Stimulated activated CD4-positive, alpha-beta T cell treated with anti-CD3 and anti-CD28 coated beads, Interleukin-4, amount 100 ng/mL, for 48 hours (primary cell): ENCODE measurements around the gene CD101.

Source experiments
- DNase-seq, 2 donors: peaks; one replicate each; pipeline ENCODE4 v3.0.0-alpha.2; 2020; ENCODE audit warnings: low read depth in 2 of 2

Gene CD101

DNA sequence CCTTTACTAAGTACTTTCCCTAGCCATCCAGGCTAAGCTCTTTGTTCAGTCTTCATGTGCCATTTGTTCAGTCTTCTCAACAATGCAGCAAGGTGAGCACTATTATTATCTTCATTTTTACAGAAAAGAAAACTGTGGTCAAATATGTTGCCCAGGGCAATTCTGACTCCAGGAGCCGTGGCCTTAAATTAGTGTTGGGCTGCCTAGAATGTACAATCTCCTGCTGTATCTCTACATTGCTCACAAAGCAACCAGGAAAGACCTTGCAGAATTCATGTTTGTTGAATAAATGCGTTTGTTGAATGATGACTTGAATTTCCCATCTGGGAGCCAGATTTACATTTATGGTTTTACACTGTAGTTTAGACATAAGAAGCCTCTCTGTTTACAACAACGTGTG lies 14.2 kb downstream of the CD101 start:
- no peak for DNase-seq

DNA sequence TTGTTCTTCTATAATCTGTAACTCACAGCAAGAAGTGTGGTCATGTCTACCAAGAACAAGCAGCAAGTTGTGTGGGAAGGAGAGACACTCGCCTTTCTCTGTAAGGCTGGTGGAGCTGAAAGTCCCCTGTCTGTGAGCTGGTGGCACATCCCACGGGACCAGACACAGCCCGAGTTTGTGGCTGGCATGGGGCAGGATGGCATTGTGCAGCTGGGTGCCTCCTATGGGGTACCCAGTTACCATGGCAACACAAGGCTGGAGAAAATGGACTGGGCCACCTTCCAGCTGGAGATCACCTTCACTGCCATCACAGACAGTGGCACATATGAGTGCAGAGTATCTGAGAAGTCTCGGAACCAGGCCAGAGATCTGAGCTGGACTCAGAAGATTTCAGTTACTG lies 15.5 kb downstream of the CD101 start:
- no peak for DNase-seq

DNA sequence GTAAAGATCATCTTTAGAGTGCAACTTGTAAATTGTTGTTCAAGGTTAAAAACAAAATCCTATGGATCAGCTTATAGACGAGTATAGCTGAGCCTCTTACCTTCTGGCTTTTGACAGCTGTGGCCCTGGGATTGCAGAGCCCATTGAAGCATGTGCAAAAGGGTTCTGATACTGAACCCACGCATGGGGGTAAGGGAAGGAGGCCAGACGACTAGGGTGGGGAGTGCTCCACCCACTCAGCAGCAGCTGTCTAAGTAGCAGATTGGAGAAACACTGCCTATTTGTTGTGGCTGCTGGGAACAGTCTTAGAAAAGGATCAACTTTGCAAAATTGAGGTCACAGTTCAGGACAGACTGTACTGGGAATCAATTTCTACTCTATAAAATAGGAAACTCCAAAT lies 16.1 kb downstream of the CD101 start:
- no peak for DNase-seq

DNA sequence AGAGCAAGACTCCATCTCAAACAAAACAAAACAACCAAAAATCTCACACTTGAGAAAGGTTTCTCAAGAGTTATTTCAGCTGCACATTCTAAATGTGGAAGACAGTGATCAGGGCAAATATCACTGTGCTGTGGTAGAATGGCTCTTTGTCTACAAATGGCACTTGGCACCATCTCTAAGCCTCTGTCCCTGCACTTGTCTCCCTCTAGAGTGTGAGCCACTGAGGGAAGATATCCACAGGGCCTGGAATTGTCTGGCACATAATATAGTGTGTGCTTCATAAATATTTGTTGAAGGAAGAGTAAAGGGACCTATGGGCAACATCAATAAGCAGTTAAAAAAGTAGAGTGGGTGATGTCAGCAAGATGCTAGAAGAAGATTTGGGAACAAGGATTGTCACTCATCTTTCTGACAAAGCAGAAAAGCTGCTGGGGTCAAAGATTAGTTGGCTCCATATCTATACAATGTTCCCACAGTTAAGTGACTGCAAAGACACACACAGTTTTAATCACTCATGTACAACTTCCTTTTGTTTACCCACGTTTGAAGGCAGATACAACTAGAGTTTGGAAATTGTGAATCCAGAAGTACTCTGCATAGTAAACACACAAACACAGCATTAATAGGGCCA lies 19.1 kb downstream of the CD101 start:
- DNase-seq, result no peak

DNA sequence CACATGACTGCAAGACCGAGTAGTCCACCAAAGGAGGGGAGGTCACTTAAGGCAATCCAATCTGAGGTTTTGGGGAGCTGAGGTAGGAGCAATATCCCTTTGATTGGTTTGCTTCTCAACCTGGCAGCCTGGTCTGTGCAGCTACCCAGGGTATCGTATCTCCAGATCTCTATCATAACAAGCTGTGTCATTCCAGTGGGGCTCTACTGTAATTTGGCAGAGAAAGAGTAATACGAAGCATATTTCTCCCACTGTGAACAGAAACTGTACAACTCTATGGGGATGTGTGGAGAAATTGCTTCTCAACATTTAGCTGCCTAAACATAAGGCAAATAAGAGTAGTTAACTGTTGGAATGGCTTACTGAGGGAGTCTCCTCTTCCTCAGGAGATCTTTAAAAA lies 20.6 kb downstream of the CD101 start:
- no peak for DNase-seq

DNA sequence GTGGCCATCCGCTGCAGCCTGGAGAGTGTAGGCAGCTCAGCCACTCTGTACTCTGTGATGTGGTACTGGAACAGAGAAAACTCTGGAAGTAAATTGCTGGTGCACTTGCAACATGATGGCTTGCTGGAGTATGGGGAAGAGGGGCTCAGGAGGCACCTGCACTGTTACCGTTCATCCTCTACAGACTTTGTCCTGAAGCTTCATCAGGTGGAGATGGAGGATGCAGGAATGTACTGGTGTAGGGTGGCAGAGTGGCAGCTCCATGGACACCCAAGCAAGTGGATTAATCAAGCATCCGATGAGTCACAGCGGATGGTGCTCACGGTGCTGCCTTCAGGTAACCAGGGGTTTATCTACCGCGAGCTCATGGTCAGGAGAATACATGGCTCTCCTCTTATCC lies 24.0 kb downstream of the CD101 start:
- DNase-seq, result no peak

DNA sequence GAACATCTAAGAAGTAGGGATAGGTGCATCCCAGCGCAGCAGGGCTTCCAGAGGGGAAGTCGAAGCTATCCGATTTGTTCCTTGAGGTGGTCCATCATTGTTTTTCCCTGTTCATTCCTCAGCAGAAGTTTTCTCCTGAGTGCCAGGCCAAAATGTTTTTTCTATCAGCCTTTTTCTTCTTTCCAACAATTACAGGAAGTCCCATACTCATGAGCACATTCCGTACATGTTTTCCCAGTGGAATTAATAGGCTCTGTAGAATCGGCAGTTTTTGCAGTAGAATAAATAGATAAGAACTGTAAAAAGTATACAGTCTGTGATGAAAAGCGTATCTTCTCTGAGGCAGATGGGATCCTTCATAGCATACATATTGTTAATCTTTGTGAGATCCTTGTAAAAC lies 24.8 kb downstream of the CD101 start:
- no peak for DNase-seq

DNA sequence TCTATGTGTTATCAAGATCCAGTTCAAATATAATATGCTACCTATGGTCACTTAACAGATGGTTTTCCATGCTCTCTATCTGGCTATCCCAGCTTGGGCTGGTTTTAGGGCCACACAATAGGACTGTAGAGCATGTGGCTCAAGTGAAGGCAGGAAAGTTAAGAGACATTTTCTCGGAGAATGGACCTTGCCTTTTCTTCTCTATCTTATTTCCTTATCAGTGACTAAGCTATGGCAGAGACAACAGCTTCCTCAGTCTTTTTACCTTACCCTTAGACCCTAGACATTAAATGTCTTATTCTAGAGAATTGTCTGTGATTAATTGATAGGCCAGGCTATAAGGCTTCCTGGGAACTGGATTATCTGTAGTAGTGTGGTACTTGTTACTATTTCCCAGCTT lies 28.1 kb downstream of the CD101 start:
- no peak for DNase-seq

DNA sequence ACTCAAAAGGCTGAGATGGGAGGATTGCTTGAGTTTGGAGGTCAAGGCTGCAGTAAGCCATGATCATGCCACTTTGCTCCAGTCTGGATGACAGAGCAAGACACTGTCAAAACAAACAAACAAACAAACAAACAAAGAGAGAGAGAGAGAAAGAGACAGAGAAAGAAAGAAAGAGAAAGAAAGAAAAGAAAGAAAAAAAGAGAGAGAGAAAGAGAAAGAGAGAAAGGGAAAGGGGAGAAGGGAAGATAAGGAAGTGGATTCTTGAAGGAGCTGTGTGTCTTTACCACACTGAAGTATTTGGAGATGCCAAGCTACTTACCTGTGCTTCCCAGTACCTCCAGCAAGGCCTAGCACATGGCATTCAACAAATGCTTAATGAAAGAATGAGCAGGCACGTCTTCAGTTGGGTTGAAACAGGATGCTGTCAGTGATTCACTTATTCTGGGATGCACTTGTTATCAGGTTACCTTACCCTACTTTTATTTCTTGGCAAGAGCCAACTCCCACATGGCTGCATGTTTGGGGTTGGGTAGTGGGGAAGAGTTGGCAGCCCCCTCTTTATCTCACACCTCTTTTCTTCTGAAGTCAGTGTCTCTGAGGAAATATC lies 28.8 kb downstream of the CD101 start:
- no peak for DNase-seq

DNA sequence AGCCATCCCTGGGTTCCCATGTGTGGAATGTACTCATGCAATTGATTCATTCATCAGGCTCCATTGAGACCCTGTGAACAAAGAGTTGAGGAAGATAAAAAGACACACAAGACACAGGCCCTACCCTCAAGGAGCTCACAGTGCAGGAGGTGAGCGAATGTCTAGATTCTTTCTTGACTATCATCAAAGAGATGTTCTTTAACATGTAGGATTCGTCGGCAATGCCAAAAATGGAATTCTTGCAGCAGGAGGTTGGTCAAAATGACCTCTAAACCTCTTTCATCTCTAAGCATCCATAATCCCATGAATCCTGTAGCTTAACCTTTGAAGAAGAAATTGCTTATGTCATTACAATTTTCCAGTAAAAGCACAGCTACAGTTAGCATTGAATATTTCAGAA lies 30.7 kb downstream of the CD101 start:
- DNase-seq, result no peak

DNA sequence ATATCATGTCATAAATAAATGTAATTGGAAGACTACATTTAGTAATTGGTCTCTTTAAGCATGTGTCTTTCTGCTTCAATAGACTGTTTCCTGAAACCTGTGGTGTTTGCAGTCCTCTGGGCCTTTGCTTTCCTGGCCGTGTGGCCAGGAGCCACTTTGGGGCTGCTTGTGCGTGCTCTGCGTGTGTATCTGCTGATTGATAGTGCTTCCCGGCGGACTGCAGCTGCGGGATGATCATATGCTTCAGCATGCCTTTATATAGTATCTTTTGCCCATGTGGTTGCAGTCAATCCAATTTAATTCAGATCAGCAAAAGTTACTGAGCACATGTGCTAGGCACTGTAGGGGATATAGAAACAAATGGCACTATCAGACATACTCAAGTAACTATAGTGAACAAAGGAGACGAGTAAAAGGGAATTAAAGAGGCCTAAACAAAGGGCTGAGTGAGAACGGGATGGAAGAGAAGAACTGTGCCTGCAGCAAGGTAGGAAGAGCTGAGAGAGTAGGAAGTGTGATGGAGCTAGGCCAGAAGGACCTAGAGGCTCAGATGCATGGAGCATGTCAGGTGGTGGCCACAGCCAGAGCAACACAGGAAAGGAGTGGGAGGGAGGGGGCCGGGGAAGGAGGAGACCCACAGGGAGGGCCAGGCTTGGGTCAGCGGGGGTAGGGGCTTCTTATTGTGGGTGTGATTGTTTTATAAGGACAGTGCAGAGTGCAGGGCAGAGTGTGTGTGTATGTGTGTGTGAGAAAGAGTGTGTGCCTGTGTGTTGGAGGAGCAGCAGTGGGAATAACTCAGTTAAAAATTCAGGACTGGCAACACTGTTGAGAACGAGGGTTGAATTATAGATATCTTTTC lies 31.4 kb downstream of the CD101 start:
- no peak for DNase-seq

DNA sequence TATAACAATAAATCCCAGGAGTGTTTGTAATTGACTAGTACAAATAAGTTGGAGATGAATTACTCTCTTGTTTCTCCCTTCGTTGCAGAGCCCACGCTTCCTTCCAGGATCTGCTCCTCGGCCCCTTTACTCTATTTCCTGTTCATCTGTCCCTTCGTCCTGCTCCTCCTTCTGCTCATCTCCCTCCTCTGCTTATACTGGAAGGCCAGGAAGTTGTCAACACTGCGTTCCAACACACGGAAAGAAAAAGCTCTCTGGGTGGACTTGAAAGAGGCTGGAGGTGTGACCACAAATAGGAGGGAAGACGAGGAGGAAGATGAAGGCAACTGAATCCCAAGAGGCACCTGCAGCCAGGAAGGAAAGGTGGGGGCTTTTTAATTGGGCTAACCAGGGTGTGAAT lies 32.2 kb downstream of the CD101 start:
- no peak for DNase-seq

DNA sequence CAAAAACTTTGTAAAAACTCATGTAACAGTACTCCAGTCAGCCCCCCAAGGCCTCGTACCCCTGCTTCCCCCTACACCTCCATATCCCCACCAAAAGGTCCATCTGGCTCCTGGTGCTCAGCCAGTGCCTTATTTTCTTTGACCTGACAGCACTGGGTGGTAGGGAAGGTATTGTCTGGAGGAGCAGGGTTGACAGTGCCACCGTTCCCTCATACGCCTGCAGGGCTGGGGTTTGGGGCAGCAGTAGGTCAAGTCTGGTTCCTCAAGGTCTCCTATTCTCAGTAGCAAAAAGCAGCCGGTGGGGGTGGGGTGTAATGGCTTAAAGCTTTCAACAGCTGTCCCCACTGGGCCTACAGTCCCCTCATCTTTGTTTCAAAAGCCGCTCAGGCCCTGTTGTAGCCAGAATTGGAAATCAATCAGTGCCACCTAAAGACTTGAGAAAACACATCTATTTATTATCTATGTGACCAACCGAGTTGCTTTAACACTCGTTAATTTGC lies 33.3 kb downstream of the CD101 start:
- no peak for DNase-seq

DNA sequence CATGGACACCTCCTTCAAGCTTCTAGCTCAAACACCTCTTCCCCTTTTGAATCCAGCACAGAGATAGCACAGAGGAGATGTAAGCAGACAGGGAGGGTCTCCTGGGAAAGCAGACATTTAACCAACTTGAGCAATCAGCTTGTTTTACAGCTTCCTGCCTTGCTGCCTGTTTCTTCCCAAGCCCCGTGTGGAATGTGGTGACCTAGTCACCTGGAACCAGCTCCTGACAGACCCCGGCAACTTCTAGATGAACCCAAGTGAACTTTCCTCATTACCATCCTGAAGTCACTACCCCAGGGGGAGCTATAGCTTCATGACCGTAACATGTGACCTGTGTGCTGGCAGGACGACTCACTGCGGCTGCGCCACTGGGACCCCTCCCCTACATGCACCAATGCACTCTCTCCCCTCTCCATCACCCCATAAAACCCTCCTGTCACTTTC lies 34.5 kb downstream of the CD101 start:
- DNase-seq, result no peak

DNA sequence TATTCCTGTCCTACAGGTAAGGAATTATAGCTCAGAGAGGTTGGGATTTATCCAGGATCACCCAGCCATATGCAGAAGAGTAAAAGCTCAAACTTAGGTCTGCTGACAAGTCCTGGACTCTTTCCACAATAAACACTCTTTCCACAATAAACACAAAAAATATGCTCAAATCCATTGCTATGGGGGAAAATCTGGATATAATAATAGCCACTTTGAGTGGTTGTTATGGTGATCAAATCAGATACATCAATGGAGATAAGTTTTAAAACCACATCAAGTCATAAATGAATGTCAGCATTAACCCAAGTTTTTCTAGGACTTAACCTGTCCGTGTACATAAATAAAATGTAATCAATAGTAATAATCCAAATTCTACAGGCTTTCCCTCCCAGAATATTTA lies 36.2 kb downstream of the CD101 start:
- DNase-seq, result no peak

DNA sequence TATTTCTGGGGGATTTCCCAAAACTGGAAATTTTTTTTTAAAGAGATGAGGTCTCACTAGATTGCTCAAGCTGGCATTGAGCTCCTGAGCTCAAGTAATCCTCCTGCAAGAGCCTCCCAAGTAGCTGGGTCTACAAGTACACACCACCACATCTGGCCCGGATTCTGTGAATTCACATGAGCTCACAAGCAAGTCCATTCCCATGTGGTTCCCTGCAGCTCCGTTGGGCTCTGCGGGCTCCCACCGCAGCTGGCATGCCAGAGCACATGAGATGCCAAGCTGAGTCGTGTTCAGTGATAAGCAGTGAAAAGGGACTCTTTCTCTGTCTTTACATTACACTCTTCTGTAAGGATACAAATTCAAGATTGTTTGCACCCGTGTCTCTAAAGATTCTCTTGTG lies 36.7 kb downstream of the CD101 start:
- no peak for DNase-seq

DNA sequence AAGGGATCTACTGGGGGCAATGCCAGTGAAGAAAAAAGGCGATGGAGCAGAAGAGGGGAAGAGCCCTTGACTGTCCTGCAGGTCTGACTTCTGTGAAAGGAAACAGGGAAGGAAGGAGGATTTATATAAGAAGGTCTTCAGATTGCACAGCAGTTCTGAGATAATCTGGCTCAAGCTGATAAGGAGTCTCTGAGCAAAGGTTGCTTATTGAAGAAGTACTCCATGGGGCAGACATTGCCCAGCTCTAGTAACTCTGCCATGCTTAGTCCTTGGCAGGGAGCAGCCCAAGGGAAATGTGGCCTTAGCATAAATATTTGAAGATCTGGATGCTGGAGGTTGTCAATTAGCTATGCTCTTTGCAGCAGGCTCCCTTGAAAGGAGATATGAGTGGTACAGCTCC lies 42.7 kb downstream of the CD101 start:
- no peak for DNase-seq

DNA sequence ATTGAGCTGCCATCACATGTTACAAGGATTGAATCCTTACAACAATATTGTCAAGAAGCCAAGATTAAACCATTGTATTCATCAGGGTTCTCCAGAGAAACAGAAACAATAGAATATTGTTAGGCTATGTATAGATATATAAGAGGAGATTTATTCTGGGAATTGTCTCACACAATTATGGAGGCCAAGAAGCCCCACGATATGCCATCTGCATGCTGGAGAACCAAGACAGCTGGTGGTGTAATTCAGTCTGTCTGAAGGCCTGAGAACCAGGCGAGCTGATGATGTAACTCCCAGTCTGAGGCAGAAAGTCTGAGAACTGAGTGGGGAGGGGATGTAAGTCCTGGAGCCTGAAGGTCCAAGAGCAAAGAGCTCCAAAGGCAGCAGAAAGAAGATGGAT lies 44.1 kb downstream of the CD101 start:
- no peak for DNase-seq

DNA sequence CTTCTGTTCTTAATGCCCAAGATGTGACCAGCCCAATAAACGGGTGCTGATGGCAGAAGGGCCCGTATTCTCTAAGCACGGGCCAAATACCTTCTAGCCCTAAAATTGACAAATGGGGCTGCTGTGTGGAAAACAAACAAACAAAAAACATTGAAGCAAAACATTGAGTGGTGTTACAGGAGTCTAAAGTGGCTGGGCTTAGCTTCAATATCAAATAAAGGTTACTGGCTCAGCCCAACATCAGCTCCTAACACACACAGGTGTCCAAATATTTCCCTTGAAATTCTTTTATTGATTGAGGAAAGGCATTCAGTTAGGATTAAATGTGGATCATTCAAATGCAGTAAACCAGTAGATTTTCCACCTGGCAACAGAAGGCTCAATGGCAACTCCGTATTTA lies 45.2 kb downstream of the CD101 start:
- DNase-seq, result no peak

DNA sequence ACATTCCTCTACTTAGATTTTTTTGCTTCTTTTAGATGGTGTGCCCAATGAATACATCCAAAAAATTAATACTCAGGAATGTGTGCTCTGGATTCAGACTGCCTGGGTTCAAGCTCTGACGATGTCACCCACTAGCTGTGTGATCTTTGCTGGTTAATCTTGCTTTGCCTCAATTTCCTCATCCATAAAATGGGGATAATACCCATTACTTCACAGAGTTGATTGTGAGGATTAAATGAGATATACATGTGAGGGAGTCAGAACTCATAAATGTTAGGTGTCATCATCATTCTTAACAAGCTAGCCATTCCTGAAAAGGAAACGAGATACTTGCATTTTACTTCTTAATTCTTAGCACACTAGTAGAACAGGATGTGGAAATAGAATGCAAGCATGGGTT lies 45.7 kb downstream of the CD101 start:
- DNase-seq, result no peak

DNA sequence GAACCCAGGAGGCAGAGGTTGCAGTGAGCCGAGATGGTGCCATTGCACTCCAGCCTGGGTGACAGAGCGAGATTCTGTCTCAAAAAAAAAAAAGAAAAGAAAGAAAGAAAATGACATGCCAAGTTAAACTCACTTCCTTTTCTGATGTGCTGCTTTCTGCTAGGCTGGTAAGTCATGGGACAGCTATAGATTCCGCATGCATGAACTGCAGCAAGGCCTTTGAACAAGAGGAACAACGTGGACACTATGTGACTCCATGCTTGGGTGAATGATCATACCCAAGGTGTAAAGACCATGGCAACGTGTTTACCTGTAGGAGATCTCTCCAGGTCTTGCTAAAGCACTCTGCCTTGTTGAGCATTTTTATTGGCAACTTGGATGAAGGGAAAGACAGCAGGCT lies 48.3 kb downstream of the CD101 start:
- no peak for DNase-seq

DNA sequence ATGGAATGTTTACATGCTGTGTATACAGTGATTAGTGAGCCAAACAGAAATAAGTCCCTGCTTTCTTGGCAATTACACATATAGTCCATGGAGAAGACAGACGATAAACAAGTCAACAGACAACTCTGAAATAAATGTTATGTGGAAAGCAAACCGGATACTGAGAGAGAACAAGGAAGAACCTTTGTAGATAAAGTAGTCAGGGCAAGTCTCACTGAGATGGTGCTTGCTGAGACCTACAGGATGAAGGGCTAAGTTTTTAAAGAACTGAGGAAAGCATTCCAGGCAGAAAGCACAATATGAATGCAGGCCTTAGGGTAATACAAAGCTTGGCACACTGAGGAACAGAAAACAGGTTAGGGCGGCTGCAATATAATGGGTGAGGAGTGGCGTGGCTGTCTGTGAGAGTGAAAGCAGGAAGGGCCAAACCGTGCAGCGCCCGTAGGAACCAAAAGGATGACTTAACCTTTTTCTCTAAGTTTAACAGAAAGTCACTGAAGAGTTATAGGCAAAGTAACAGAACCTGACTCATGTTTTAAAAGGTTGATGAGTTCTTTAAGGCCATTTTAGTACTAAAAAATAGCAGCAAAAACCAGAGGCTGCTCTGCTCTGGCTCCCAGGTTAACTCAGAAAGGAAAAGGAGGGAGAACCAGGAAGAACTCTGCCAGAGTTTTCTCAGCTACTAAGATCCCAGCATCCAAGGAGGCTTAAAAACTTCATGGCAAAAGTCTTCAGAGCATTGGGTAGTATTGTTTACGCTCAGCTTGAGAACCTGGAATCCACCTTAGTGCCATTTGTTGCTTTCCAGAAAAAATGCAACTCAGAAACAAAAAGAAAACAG lies 49.9 kb downstream of the CD101 start:
- DNase-seq, result peak in 1 of 2 donors; percentile 16
